Caco-2 (cell line): ENCODE data around the gene LRRK1. TPM values are rescaled to one million over a fixed set of nuclear protein-coding genes. Genes with fewer than 3 reads are reported as not detected.

Source experiments
- BruUV-seq: library from RNA; stranded (reverse); fragments of 400-500 nt; replicated peaks from 2 replicates; lab custom pipeline; 2021; lab: Mats Ljungman, UMichigan
- CTCF ChIA-PET: fragments of 300-600 bp; sonication (Branson Sonifier 250); formaldehyde crosslinking; loops from one replicate; lab custom pipeline; 2022; ENCODE audit warnings: antibody characterized with exemption; lab: Charles Lee
- POLR2A ChIA-PET: fragments of 300-600 bp; sonication (Branson Sonifier 250); formaldehyde crosslinking; loops from one replicate; lab custom pipeline; 2022; ENCODE audit warnings: antibody characterized with exemption; lab: Charles Lee
- DNase-seq, 2 experiments: peaks; one replicate each; pipeline versions ENCODE4 v3.0.0 to v3.0.0-alpha.2; 2020 to 2022
- H3K27me3 ChIP-seq: replicated peaks from 2 replicates; pipeline ENCODE4 v1.6.0; 2011; ENCODE audit warnings: low read length; ENCODE audit not compliant: control insufficient read depth, insufficient read depth
- H3K36me3 ChIP-seq: 2 replicates; pipeline ENCODE4 v1.5.1; 2011; ENCODE audit warnings: low read length; ENCODE audit not compliant: control insufficient read depth, insufficient read depth
- H3K4me1 ChIP-seq: fragments of 250-450 bp; sonication (Bioruptor Pico); 2 replicates; pipeline ENCODE4 v1.5.1; 2020; ENCODE audit warnings: mild to moderate bottlenecking
- H3K4me3 ChIP-seq: 2 replicates; pipeline ENCODE4 v1.5.1; 2011; ENCODE audit warnings: low read depth, mild to moderate bottlenecking, control low read depth, low read length
- H3K9me3 ChIP-seq: fragments of 250-450 bp; sonication (Bioruptor Pico); 2 replicates; pipeline ENCODE4 v1.5.1; 2020; ENCODE audit warnings: mild to moderate bottlenecking, moderate library complexity
- H3K27ac Mint-ChIP-seq: one replicate; pipeline ENCODE4 v1.8.0; 2022; ENCODE audit warnings: mixed read lengths; ENCODE audit not compliant: unreplicated experiment
- H3K27me3 Mint-ChIP-seq: one replicate; pipeline ENCODE4 v1.8.0; 2022; ENCODE audit warnings: mixed read lengths; ENCODE audit not compliant: insufficient read depth, unreplicated experiment
- H3K36me3 Mint-ChIP-seq: one replicate; pipeline ENCODE4 v1.8.0; 2022; ENCODE audit warnings: mild to moderate bottlenecking, mixed read lengths; ENCODE audit not compliant: insufficient read depth, unreplicated experiment
- H3K4me1 Mint-ChIP-seq: one replicate; pipeline ENCODE4 v1.8.0; 2022; ENCODE audit warnings: low read depth, mixed read lengths; ENCODE audit not compliant: unreplicated experiment
- H3K4me3 Mint-ChIP-seq: one replicate; pipeline ENCODE4 v1.8.0; 2022; ENCODE audit warnings: mild to moderate bottlenecking, moderate library complexity, mixed read lengths; ENCODE audit not compliant: unreplicated experiment
- H3K9me3 Mint-ChIP-seq: one replicate; pipeline ENCODE4 v1.8.0; 2022; ENCODE audit warnings: mixed read lengths; ENCODE audit not compliant: unreplicated experiment
- intact Hi-C: fragments of 100-400 bp; cut with micrococcal nuclease; formaldehyde crosslinking; loops from one replicate; pipeline ENCODE4 v1.10.0; 2022; ENCODE audit not compliant: unreplicated experiment
- total RNA-seq: library from RNA; stranded (reverse); gene quantifications from 2 replicates; pipeline ENCODE4 v1.2.3, GENCODE V29; 2022
- TF ChIP-seq, protein P1 (sequence below), 2 experiments: fragments of 200-600 bp in 1 of 2; IDR thresholded peaks; 1 replicate in 1 of 2; 2 replicates in 1 of 2; pipeline versions ENCODE4 v1.5.1 to v1.8.0; 2011 to 2022; ENCODE audit warnings: antibody characterized with exemption in 1 of 2, control low read depth in 1 of 2, inconsistent platforms in 1 of 2, low read depth in 1 of 2, low read length in 1 of 2, mild to moderate bottlenecking in 1 of 2, moderate library complexity in 1 of 2; ENCODE audit not compliant: insufficient read depth in 1 of 2, severe bottlenecking in 1 of 2, unreplicated experiment in 1 of 2

Gene LRRK1
- total RNA-seq, 1 experiment from 2014 or later = 12.0 TPM

GRCh38 chr15:101118116-101118515 is 199.0 kb downstream of the LRRK1 start:
- BruUV-seq = no TSS peak
- no peaks in the 10 kb centered on the region for H3K27me3 ChIP-seq
- no peaks in the 10 kb centered on the region for H3K4me1 ChIP-seq
- H3K4me1 Mint-ChIP-seq = no peaks in the 10 kb centered on the region
- no peak overlapping the region for H3K4me3 ChIP-seq
- TF ChIP-seq, protein P1, sequence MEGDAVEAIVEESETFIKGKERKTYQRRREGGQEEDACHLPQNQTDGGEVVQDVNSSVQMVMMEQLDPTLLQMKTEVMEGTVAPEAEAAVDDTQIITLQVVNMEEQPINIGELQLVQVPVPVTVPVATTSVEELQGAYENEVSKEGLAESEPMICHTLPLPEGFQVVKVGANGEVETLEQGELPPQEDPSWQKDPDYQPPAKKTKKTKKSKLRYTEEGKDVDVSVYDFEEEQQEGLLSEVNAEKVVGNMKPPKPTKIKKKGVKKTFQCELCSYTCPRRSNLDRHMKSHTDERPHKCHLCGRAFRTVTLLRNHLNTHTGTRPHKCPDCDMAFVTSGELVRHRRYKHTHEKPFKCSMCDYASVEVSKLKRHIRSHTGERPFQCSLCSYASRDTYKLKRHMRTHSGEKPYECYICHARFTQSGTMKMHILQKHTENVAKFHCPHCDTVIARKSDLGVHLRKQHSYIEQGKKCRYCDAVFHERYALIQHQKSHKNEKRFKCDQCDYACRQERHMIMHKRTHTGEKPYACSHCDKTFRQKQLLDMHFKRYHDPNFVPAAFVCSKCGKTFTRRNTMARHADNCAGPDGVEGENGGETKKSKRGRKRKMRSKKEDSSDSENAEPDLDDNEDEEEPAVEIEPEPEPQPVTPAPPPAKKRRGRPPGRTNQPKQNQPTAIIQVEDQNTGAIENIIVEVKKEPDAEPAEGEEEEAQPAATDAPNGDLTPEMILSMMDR (IDR thresholded peaks at IDR 0.05; ENCODE audit: insufficient read depth in 1 of 2, low read depth in 1 of 2, low read length in 1 of 2, severe bottlenecking in 1 of 2, unreplicated experiment in 1 of 2) = no peak
- POLR2A ChIA-PET = no interaction called here
- no peaks in the 10 kb centered on the region for H3K36me3 Mint-ChIP-seq
- no peak overlapping the region for H3K4me3 Mint-ChIP-seq
- H3K27ac Mint-ChIP-seq = no peak overlapping the region
- H3K27me3 Mint-ChIP-seq = no peaks in the 10 kb centered on the region
- intact Hi-C loops = no loop called here
- H3K36me3 ChIP-seq = no peaks in the 10 kb centered on the region
- DNase-seq = no peak
- CTCF ChIA-PET = no interaction called here
- no peaks in the 10 kb centered on the region for H3K9me3 Mint-ChIP-seq
- no peaks in the 10 kb centered on the region for H3K9me3 ChIP-seq

GRCh38 chr15:101118615-101119014 is 199.5 kb downstream of the LRRK1 start:
- H3K27me3 ChIP-seq = no peaks in the 10 kb centered on the region
- no peak for DNase-seq
- TF ChIP-seq, protein P1 (IDR thresholded peaks at IDR 0.05; ENCODE audit: insufficient read depth in 1 of 2, low read depth in 1 of 2, low read length in 1 of 2, severe bottlenecking in 1 of 2, unreplicated experiment in 1 of 2) = no peak
- H3K27me3 Mint-ChIP-seq = no peaks in the 10 kb centered on the region
- H3K36me3 Mint-ChIP-seq = no peaks in the 10 kb centered on the region
- no peaks in the 10 kb centered on the region for H3K9me3 Mint-ChIP-seq
- no peak overlapping the region for H3K4me3 Mint-ChIP-seq
- H3K4me3 ChIP-seq = no peak overlapping the region
- H3K4me1 ChIP-seq = no peaks in the 10 kb centered on the region
- H3K4me1 Mint-ChIP-seq = peaks cover 5% of the 10 kb centered on the region
- H3K9me3 ChIP-seq = no peaks in the 10 kb centered on the region
- BruUV-seq = no TSS peak
- no peaks in the 10 kb centered on the region for H3K36me3 ChIP-seq
- H3K27ac Mint-ChIP-seq = no peak overlapping the region
- CTCF ChIA-PET = no interaction called here
- POLR2A ChIA-PET = no interaction called here
- intact Hi-C loops = no loop called here

- intact Hi-C loops = no loop called here
- H3K27me3 ChIP-seq = no peaks in the 10 kb centered on the region
- no TSS peak for BruUV-seq
These were observed 200.0 kb downstream of the LRRK1 start for GRCh38 chr15:101119181-101119580.

More at GRCh38 chr15:101119181-101119580, 200.0 kb downstream of the LRRK1 start:
- Mint-ChIP-seq H3K9me3 (no peaks in the 10 kb centered on the region), H3K27me3 (no peaks in the 10 kb centered on the region), H3K27ac (no peak overlapping the region), H3K4me1 (peaks cover 7% of the 10 kb centered on the region), H3K4me3 (no peak overlapping the region), H3K36me3 (no peaks in the 10 kb centered on the region)
- POLR2A ChIA-PET = no interaction called here
- CTCF ChIA-PET = no interaction called here
- H3K4me3 ChIP-seq = no peak overlapping the region
- H3K9me3 ChIP-seq = 0 out of 2 replicates have a peak, but pooled peaks cover 3% of the 10 kb centered on the region
- TF ChIP-seq, protein P1 (IDR thresholded peaks at IDR 0.05; ENCODE audit: insufficient read depth in 1 of 2, low read depth in 1 of 2, low read length in 1 of 2, severe bottlenecking in 1 of 2, unreplicated experiment in 1 of 2) = no peak
- H3K36me3 ChIP-seq = no peaks in the 10 kb centered on the region
- DNase-seq = no peak
- H3K4me1 ChIP-seq = no peaks in the 10 kb centered on the region

Other genes with a start within 250 kb of the LRRK1 start
- gene ALDH1A3, start 39.5 kb upstream of the LRRK1 start, total RNA-seq = 3.9 and 6.6 TPM in 2 replicates